ENCODE measurements around the gene ETV4.

ETV4 gene

DNA sequence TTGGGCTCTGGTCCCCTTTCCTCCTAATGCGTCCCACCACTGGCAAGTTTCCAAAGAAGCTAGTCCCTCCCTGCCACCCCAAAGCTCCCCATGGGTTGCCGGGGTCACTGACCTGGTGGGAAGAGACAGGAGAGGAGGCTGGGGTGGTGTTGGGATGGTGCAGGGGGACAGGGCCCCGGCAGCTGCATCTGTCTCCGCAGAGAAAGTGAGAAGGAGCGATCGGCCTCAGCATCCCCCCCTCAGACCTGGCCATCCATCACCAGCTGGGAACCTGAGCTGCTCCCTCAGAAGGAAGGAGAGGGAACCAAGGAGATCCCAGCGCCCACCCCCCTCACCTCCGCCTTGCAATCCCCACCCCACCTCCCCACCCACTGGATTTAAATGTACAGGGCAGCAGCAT is 3.3 kb downstream of the ETV4 start:
- Mint-ChIP-seq H3K4me1 (peaks cover 19% of the 10 kb centered on the region), H3K36me3 (ENCODE audit: low read depth) (no peaks in the 10 kb centered on the region), H3K27me3 (peaks cover 37% of the 10 kb centered on the region), H3K27ac (no peak overlapping the region), H3K4me3 (no peak overlapping the region), H3K9me3 (no peaks in the 10 kb centered on the region)
- ATAC-seq, result no peak
- no peak for DNase-seq

DNA sequence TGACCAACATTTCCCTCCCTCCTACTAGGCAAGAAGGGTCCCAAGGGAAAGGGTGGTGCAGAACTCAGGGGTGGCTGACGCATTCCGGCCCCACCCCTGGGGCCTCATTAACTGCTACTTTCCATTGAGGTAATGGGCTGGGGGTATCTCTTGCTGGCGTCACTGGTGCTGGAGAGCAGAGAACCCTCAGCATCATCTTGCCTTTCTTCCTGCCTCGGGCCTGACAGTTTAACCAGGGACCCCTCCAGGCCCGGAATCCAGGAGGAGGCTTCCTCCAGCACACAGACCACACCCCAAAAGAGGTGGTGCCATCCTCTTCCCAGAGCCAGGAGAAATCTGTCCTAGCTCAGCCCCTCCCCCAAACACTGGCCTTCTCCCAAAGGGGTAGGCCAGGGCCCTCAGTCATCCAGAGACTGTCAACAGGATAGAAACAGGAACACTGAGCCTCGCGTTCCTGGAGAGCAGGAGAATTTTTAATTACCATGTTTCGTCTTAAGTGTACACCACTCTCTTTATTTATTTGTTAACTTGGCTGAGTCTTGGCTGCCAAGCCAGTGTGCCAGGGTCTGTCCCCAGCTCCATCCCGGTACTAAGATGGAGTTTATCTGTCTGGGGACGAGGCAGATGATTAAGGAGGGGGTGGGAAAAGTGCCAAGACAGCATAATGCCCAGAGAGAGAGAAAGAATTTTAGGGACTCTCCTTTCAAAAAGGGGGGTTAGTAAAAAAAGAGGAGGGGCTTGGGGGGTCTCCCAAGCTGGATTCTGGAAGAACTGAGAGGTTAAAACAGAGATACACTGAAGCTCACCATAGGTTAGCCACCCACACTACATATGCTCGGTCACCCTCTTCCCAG is 5.1 kb downstream of the ETV4 start:
- DNase-seq (no peak), ATAC-seq (no peak)
- Mint-ChIP-seq H3K36me3 (ENCODE audit: low read depth) (no peaks in the 10 kb centered on the region), H3K4me3 (no peak overlapping the region), H3K9me3 (no peaks in the 10 kb centered on the region), H3K27me3 (peaks cover 26% of the 10 kb centered on the region), H3K27ac (no peak overlapping the region), H3K4me1 (peaks cover 12% of the 10 kb centered on the region)

- Mint-ChIP-seq H3K27ac (no peak overlapping the region), H3K4me3 (no peak overlapping the region), H3K4me1 (peaks cover 7% of the 10 kb centered on the region), H3K36me3 (ENCODE audit: low read depth) (no peaks in the 10 kb centered on the region), H3K9me3 (no peaks in the 10 kb centered on the region), H3K27me3 (no peaks in the 10 kb centered on the region)
- no peak for DNase-seq
- ATAC-seq, result no peak
Observed at GRCh38 chr17:43536236-43536992, 9.7 kb downstream of the ETV4 start.

DNA sequence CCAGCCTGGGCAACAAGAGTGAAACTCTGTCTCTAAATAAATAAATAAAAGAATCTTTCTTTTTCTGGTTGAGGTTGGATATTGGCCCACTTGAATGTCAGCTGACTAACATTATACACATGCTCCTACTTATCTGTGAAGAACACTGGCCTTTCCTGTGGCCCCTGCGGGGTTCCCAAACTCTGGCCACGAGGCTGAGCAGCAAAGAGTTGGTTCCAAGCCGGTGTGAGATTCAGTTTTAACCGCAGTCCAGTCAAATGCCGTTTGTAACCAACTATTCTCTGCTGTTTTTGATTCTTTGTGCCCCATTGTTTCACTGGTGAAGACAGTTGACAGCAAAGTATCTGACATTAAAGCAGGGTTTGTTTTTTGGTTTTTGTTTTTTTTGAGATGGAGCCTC is 11.2 kb downstream of the ETV4 start:
- Mint-ChIP-seq H3K4me1 (peaks cover 7% of the 10 kb centered on the region), H3K27ac (no peak overlapping the region), H3K9me3 (no peaks in the 10 kb centered on the region), H3K36me3 (ENCODE audit: low read depth) (no peaks in the 10 kb centered on the region), H3K27me3 (no peaks in the 10 kb centered on the region), H3K4me3 (no peak overlapping the region)
- no peak for DNase-seq
- no peak for ATAC-seq

GRCh38 chr17:43533699-43534098 is 12.4 kb downstream of the ETV4 start:
- Mint-ChIP-seq H3K4me1 (peaks cover 7% of the 10 kb centered on the region), H3K27me3 (no peaks in the 10 kb centered on the region), H3K9me3 (no peaks in the 10 kb centered on the region), H3K36me3 (ENCODE audit: low read depth) (no peaks in the 10 kb centered on the region), H3K4me3 (no peak overlapping the region), H3K27ac (no peak overlapping the region)
- no peak for ATAC-seq
- no peak for DNase-seq

DNA sequence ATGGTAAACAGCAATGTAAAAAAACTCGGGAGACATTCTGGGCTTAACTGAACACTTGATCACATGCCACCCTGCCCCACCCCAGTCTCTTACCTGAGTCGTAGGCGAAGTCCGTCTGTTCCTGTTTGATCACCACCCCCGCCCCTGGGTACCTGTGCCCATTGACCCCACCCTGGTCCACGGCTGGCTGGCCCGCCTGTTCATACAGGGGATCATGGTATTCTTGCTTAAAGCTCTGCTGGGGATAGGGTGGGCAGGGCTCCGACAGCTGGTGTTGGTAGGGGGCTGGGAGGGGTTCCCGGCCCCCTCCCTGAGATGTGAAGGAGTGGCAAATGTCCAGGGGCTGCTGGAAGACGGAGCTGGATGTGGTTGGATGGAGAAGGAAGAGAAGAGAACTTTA is 13.6 kb downstream of the ETV4 start:
- ATAC-seq (no peak), DNase-seq (no peak)
- Mint-ChIP-seq H3K27me3 (no peaks in the 10 kb centered on the region), H3K4me1 (peaks cover 7% of the 10 kb centered on the region), H3K9me3 (no peaks in the 10 kb centered on the region), H3K27ac (no peak overlapping the region), H3K36me3 (ENCODE audit: low read depth) (no peaks in the 10 kb centered on the region), H3K4me3 (no peak overlapping the region)

DNA sequence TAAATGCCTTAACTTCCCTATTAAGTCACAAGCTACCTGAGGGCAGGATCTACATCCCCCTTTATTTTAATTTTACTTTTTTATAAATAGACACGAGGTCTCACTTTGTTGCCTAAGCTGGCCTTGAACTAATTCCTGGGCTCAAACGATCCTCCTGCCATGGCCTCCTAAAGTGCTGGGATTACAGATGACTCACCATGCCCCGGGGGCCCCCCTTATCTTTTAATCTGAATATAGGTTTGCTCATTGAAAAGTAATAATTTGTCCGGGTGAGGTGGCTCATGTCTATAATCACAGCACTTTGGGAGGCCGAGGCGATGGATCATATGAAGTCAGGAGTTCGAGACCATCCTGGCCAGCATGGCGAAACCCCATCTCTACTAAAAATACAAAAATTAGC is 14.2 kb downstream of the ETV4 start:
- peak; percentile 30 for ATAC-seq
- Mint-ChIP-seq H3K36me3 (ENCODE audit: low read depth) (no peaks in the 10 kb centered on the region), H3K27ac (no peak overlapping the region), H3K4me3 (no peak overlapping the region), H3K27me3 (no peaks in the 10 kb centered on the region), H3K4me1 (peaks cover 7% of the 10 kb centered on the region), H3K9me3 (no peaks in the 10 kb centered on the region)
- no peak for DNase-seq

- DNase-seq (no peak), ATAC-seq (no peak)
- Mint-ChIP-seq H3K9me3 (no peaks in the 10 kb centered on the region), H3K4me3 (no peak overlapping the region), H3K27ac (no peak overlapping the region), H3K4me1 (peaks cover 1% of the 10 kb centered on the region), H3K36me3 (ENCODE audit: low read depth) (no peaks in the 10 kb centered on the region), H3K27me3 (no peaks in the 10 kb centered on the region)
Observed at GRCh38 chr17:43531082-43531378, 15.1 kb downstream of the ETV4 start.

DNA sequence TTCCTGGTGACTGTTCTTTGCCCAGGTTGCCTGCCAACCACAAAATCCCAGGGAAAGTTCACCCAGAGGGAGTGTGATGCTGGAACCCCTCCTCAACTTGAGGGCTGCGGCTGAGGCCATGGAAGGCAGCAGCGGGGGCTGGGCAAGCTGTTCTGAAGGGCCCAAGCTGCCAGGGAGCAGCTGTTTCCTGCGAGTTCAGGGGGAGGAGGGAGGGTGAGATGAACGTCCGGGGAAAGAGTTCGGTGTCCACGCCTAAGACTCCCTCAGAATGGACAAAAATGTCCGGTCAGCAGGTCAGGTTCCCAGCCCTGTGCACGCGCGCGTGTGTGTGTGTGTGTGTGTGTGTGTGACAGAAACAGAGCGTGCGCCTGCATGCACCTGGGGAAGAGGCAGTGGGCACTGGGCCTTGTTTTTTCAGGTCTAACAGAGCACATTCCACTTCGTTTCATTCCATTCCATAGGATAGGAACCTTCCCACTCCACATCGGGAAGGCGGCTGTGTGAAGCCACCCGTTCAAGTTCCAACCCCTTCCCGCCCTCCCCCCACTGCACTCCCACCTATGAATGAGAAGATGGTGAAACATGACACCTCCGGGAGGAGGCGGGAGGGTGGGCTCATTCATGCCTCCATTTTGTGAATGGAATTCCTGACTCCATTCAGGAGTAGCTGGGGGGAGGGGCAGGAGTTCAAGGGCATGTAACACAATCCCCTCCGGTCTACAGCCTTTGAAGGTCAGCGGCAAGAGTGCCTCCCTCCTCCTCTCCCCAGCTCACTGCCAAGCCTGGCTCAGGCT is 15.7 kb downstream of the ETV4 start:
- H3K4me3 Mint-ChIP-seq, result no peak overlapping the region
- ATAC-seq (no peak), DNase-seq (no peak)
- H3K9me3 Mint-ChIP-seq, result no peaks in the 10 kb centered on the region
- H3K27me3 Mint-ChIP-seq, result no peaks in the 10 kb centered on the region
- H3K36me3 Mint-ChIP-seq (ENCODE audit: low read depth), result no peaks in the 10 kb centered on the region
- no peak overlapping the region for H3K27ac Mint-ChIP-seq
- no peaks in the 10 kb centered on the region for H3K4me1 Mint-ChIP-seq

DNA sequence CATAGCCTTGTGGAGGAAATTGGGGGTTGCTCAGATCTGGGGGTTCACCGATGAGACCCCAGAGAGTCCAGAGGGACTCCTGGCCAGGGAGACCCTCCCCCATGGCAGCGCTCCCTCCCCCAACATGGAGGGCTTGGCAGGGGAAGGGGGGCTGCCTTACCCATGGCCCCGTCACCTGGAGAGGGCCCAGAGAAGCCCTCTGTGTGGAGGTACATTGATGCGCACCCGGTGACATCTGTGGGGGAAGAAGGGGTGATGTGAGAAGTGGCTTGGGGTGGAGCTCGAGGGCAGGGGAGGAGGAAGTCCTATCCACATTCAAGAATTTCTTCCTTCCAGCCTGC is 16.2 kb downstream of the ETV4 start:
- Mint-ChIP-seq H3K27me3 (no peaks in the 10 kb centered on the region), H3K27ac (no peak overlapping the region), H3K4me3 (no peak overlapping the region), H3K4me1 (no peaks in the 10 kb centered on the region), H3K36me3 (ENCODE audit: low read depth) (peaks cover 2% of the 10 kb centered on the region), H3K9me3 (no peaks in the 10 kb centered on the region)
- DNase-seq, result no peak
- no peak for ATAC-seq

DNA sequence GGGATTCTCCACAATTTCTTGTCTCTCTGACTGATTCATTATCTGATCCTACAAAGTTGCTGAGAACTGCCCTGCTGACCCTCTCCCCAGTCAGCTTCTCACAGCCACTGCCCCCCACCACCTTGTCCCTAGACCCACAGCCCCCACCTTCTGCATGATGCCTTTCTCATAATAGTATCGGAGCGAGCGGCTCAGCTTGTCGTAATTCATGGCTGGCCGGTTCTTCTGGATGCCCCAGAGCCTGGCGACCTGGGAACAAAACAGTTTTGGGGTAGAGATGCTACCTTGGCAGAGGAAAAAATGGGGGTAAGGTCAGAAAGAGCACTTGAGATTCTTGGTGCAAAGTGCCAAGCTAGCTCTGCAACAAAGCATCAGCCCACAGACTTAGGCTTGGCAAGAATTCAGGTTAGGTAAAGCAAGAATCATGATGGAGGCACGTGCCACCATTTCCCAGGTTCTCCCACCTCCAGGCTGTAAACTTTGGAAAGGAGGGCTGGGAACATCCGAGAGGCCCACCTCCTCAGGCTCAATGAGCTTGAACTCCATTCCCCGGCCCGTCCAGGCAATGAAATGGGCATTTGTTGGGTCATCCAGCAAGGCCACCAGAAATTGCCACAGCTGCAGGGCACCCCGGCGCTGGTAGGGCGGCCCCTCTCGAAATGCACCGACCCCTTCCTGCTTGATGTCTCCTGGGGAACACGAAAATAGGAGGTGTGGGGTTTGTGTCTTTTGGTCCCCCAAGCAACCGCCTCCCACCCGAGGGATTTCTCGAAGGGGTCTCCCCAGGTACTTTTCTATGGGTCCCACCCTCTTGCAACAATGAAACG is 16.9 kb downstream of the ETV4 start:
- H3K4me3 Mint-ChIP-seq, result no peak overlapping the region
- no peak overlapping the region for H3K27ac Mint-ChIP-seq
- ATAC-seq, result no peak
- no peaks in the 10 kb centered on the region for H3K4me1 Mint-ChIP-seq
- H3K27me3 Mint-ChIP-seq, result no peaks in the 10 kb centered on the region
- H3K9me3 Mint-ChIP-seq, result no peaks in the 10 kb centered on the region
- peaks cover 8% of the 10 kb centered on the region for H3K36me3 Mint-ChIP-seq (ENCODE audit: low read depth)
- DNase-seq, result no peak

- H3K4me3 Mint-ChIP-seq, result no peak overlapping the region
- H3K27ac Mint-ChIP-seq, result no peak overlapping the region
- no peak for ATAC-seq
- no peak for DNase-seq
- H3K36me3 Mint-ChIP-seq (ENCODE audit: low read depth), result peaks cover 12% of the 10 kb centered on the region
- no peaks in the 10 kb centered on the region for H3K4me1 Mint-ChIP-seq
- H3K27me3 Mint-ChIP-seq, result no peaks in the 10 kb centered on the region
- no peaks in the 10 kb centered on the region for H3K9me3 Mint-ChIP-seq
Observed at GRCh38 chr17:43528319-43528987, 17.7 kb downstream of the ETV4 start.

GRCh38 chr17:43526886-43527648 is 19.1 kb downstream of the ETV4 start:
- no peak for ATAC-seq
- H3K27me3 Mint-ChIP-seq, result no peaks in the 10 kb centered on the region
- peaks cover 18% of the 10 kb centered on the region for H3K36me3 Mint-ChIP-seq (ENCODE audit: low read depth)
- H3K27ac Mint-ChIP-seq, result no peak overlapping the region
- no peak overlapping the region for H3K4me3 Mint-ChIP-seq
- H3K4me1 Mint-ChIP-seq, result no peaks in the 10 kb centered on the region
- no peaks in the 10 kb centered on the region for H3K9me3 Mint-ChIP-seq
- no peak for DNase-seq

All from activated naive CD8-positive, alpha-beta T cell treated with anti-CD3 and anti-CD28 coated beads, Interleukin-2, amount 50 U/mL, for 24 hours (primary cell).